Parathyroid adenoma (tissue), 2 donors: ENCODE data around the gene RNU6-8.

Experiments
- H2AFZ ChIP-seq: fragments of 300-600 bp; sonication (generic); one replicate; pipeline ENCODE4 v1.7.0; 2017; ENCODE audit warnings: antibody characterized with exemption, mild to moderate bottlenecking
- H3K27ac ChIP-seq: fragments of 300-600 bp; sonication (generic); one replicate; pipeline ENCODE4 v1.7.0; 2017
- H3K27me3 ChIP-seq: fragments of 300-600 bp; sonication (generic); one replicate; pipeline ENCODE4 v1.7.0; 2017; ENCODE audit warnings: low read length; ENCODE audit not compliant: control insufficient read depth, insufficient read depth
- H3K36me3 ChIP-seq: fragments of 300-600 bp; sonication (generic); one replicate; pipeline ENCODE4 v1.7.0; 2017; ENCODE audit warnings: low read length; ENCODE audit not compliant: control insufficient read depth, insufficient read depth
- H3K4me1 ChIP-seq: fragments of 300-600 bp; sonication (generic); one replicate; pipeline ENCODE4 v1.7.0; 2017; ENCODE audit warnings: control low read depth
- H3K4me2 ChIP-seq: fragments of 300-600 bp; sonication (generic); one replicate; pipeline ENCODE4 v1.7.0; 2017; ENCODE audit warnings: low read length
- H3K4me3 ChIP-seq: fragments of 300-600 bp; sonication (generic); one replicate; pipeline ENCODE4 v1.7.0; 2017; ENCODE audit warnings: low read depth, low read length
- H3K79me2 ChIP-seq: fragments of 300-600 bp; sonication (generic); one replicate; pipeline ENCODE4 v1.7.0; 2017; ENCODE audit warnings: control low read depth
- H3K9ac ChIP-seq: fragments of 300-600 bp; sonication (generic); one replicate; pipeline ENCODE4 v1.7.0; 2017; ENCODE audit warnings: mild to moderate bottlenecking
- H3K9me3 ChIP-seq: fragments of 300-600 bp; sonication (generic); one replicate; pipeline ENCODE4 v1.7.0; 2017; ENCODE audit warnings: low read length; ENCODE audit not compliant: control insufficient read depth
- TF ChIP-seq, protein P1 (sequence below): fragments of 300-600 bp; sonication (generic); IDR thresholded peaks from one replicate; pipeline ENCODE4 v1.7.0; 2017; ENCODE audit warnings: antibody characterized with exemption, mild to moderate bottlenecking
- donor health status: primary hyperparathyroidism.

RNU6-8 gene

GRCh38 chr14:32249780-32250179, 46.7 kb upstream of the RNU6-8 start:
- no peaks in the 10 kb centered on the region for H3K36me3 ChIP-seq
- no peaks in the 10 kb centered on the region for H3K27me3 ChIP-seq
- no peak overlapping the region for H3K9ac ChIP-seq
- H3K4me1 ChIP-seq = no peaks in the 10 kb centered on the region
- H2AFZ ChIP-seq = no peak overlapping the region
- no peaks in the 10 kb centered on the region for H3K79me2 ChIP-seq
- no peaks in the 10 kb centered on the region for H3K9me3 ChIP-seq
- H3K4me3 ChIP-seq = no peak overlapping the region
- no peak overlapping the region for H3K4me2 ChIP-seq
- H3K27ac ChIP-seq = no peak overlapping the region
- TF ChIP-seq, protein P1, sequence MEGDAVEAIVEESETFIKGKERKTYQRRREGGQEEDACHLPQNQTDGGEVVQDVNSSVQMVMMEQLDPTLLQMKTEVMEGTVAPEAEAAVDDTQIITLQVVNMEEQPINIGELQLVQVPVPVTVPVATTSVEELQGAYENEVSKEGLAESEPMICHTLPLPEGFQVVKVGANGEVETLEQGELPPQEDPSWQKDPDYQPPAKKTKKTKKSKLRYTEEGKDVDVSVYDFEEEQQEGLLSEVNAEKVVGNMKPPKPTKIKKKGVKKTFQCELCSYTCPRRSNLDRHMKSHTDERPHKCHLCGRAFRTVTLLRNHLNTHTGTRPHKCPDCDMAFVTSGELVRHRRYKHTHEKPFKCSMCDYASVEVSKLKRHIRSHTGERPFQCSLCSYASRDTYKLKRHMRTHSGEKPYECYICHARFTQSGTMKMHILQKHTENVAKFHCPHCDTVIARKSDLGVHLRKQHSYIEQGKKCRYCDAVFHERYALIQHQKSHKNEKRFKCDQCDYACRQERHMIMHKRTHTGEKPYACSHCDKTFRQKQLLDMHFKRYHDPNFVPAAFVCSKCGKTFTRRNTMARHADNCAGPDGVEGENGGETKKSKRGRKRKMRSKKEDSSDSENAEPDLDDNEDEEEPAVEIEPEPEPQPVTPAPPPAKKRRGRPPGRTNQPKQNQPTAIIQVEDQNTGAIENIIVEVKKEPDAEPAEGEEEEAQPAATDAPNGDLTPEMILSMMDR = no peak

- no peak overlapping the region for H2AFZ ChIP-seq
- no peaks in the 10 kb centered on the region for H3K27me3 ChIP-seq
- H3K27ac ChIP-seq = no peak overlapping the region
- H3K4me3 ChIP-seq = no peak overlapping the region
- TF ChIP-seq, protein P1 = no peak
- H3K4me2 ChIP-seq = no peak overlapping the region
- H3K36me3 ChIP-seq = no peaks in the 10 kb centered on the region
- H3K9ac ChIP-seq = no peak overlapping the region
- H3K79me2 ChIP-seq = no peaks in the 10 kb centered on the region
- no peaks in the 10 kb centered on the region for H3K4me1 ChIP-seq
- H3K9me3 ChIP-seq = no peaks in the 10 kb centered on the region
These were observed 46.3 kb upstream of the RNU6-8 start for GRCh38 chr14:32249371-32249770.

DNA sequence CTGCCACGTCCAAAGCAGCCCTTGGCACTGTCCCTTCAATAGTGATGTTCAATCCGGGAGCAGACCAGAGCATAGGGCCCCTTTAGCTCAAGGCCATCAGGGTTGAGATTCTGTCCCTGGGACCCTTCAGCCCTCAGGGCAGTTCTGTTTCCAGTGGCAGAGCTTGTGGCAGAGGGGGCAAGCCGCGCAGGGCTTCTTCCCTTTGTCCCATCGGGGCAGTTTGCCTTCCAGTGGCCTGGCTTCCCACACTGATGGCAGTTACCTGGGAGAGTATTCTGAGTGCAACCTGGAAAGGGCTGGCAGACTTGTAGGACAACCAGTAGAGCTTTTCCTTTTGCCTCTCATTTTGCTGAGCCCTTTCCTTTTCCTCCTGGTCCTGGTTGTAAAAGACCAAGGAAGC, 43.7 kb upstream of the RNU6-8 start:
- Histone ChIP-seq H3K9ac (no peak overlapping the region), H3K4me1 (no peaks in the 10 kb centered on the region), H3K27ac (no peak overlapping the region), H3K4me2 (no peak overlapping the region), H3K27me3 (no peaks in the 10 kb centered on the region), H3K36me3 (no peaks in the 10 kb centered on the region), H3K9me3 (no peaks in the 10 kb centered on the region), H3K79me2 (no peaks in the 10 kb centered on the region), H2AFZ (no peak overlapping the region), H3K4me3 (no peak overlapping the region)
- TF ChIP-seq, protein P1 = no peak

GRCh38 chr14:32244404-32244803, 41.3 kb upstream of the RNU6-8 start:
- Histone ChIP-seq H3K9ac (no peak overlapping the region), H2AFZ (no peak overlapping the region), H3K9me3 (no peaks in the 10 kb centered on the region), H3K36me3 (no peaks in the 10 kb centered on the region), H3K4me1 (no peaks in the 10 kb centered on the region), H3K27ac (no peak overlapping the region), H3K4me3 (no peak overlapping the region), H3K79me2 (no peaks in the 10 kb centered on the region), H3K27me3 (no peaks in the 10 kb centered on the region), H3K4me2 (no peak overlapping the region)
- TF ChIP-seq, protein P1 = peak; percentile 8

- H3K4me3 ChIP-seq = no peak overlapping the region
These were observed 30.2 kb upstream of the RNU6-8 start for GRCh38 chr14:32233260-32233659.

More at GRCh38 chr14:32233260-32233659, 30.2 kb upstream of the RNU6-8 start:
- no peaks in the 10 kb centered on the region for H3K27me3 ChIP-seq
- H3K9me3 ChIP-seq = no peaks in the 10 kb centered on the region
- no peak overlapping the region for H2AFZ ChIP-seq
- no peaks in the 10 kb centered on the region for H3K79me2 ChIP-seq
- TF ChIP-seq, protein P1 = no peak
- H3K4me1 ChIP-seq = peaks cover 5% of the 10 kb centered on the region
- no peak overlapping the region for H3K4me2 ChIP-seq
- H3K36me3 ChIP-seq = no peaks in the 10 kb centered on the region
- H3K9ac ChIP-seq = no peak overlapping the region
- no peak overlapping the region for H3K27ac ChIP-seq
